ENCODE results near the gene CFAP68.
A peak's percentile ranks its signal among the peaks of the same experiment; 100 is the strongest.

Gene CFAP68

GRCh38 chr11:111934306-111934705 lies 55.0 kb downstream of the CFAP68 start:
- Histone ChIP-seq H3K4me3 (ENCODE audit: low read length) (no peak overlapping the region), H3K4me1 (ENCODE audit: control insufficient read depth, insufficient read depth, low read length) (peaks cover 81% of the 10 kb centered on the region), H3K9me3 (ENCODE audit: control insufficient read depth, low read length) (no peaks in the 10 kb centered on the region), H3K9ac (ENCODE audit: low read length) (peak overlapping the region; percentile 46), H3K27me3 (replicated peaks; ENCODE audit: control insufficient read depth, insufficient read depth, low read length) (no peaks in the 10 kb centered on the region), H3K36me3 (ENCODE audit: control insufficient read depth, insufficient read depth, low read length, severe bottlenecking) (no peaks in the 10 kb centered on the region)
- DNase-seq (ENCODE audit: low read depth) = no peak
